Right atrium auricular region (tissue), 2 donors: ENCODE measurements around the gene ALX3. TPM values are rescaled to one million over a fixed set of nuclear protein-coding genes. Genes with fewer than 3 reads are reported as not detected.

ENCODE experiments used
- DNase-seq: peaks from one replicate; pipeline ENCODE4 v3.0.0-alpha.2; 2019; ENCODE audit warnings: low spot score
- H3K27ac ChIP-seq, 2 donors: fragments of 200-600 bp; sonication (generic); 1 replicate in 1 of 2; 2 replicates in 1 of 2; pipeline ENCODE4 v1.5.1; 2016 to 2019
- H3K27me3 ChIP-seq, 2 donors: fragments of 200-600 bp; sonication (generic); one replicate each; pipeline versions ENCODE4 v1.5.1 to v1.6.0; 2017 to 2019
- H3K36me3 ChIP-seq: fragments of 200-600 bp; sonication (generic); one replicate; pipeline ENCODE4 v1.5.1; 2016
- H3K4me1 ChIP-seq, 2 donors: fragments of 200-600 bp; sonication (generic); one replicate each; pipeline versions ENCODE4 v1.5.1 to v1.6.0; 2017 to 2019
- H3K4me3 ChIP-seq, 2 donors: fragments of 200-600 bp; sonication (generic); 1 replicate in 1 of 2; 2 replicates in 1 of 2; pipeline ENCODE4 v1.5.1; 2017 to 2019; ENCODE audit warnings: mild to moderate bottlenecking in 1 of 2, moderate library complexity in 1 of 2
- H3K9me3 ChIP-seq, 2 donors: fragments of 200-600 bp; sonication (generic); one replicate each; pipeline ENCODE4 v1.5.1; 2019
- total RNA-seq, 2 donors: library from RNA; depleted of rRNA; stranded (reverse); fragments of >200 nt; gene quantifications; one replicate each; pipeline ENCODE4 v1.1.0, GENCODE V29; 2016
- TF ChIP-seq, protein P1 (sequence below), 2 donors: fragments of 200-600 bp; sonication (generic); IDR thresholded peaks; one replicate each; pipeline ENCODE4 v1.5.1; 2019; ENCODE audit warnings: antibody characterized with exemption in 2 of 2

Gene ALX3
- total RNA-seq, 2 donors from 2014 or later, result not detected

DNA sequence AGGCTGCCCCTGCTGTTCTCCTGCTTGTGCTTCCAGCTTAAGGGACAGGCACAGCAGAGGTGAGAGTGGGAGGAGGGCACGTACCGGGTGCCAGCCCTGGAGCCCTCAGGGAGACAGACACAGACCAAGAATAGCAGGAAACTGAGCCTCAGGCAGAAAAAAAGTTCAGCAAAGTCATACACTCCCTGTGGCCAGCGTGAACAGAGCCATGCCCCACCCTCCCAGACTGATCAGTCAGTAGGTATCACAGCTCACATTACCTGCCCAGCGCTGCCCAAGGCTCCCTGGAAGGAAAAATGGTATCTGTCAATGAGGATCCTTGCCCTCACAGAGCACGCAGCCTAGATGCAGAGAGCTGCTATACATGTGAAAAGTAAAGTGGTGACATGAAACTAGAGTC lies 43.1 kb upstream of the ALX3 start:
- Histone ChIP-seq H3K9me3 (no peaks in the 10 kb centered on the region), H3K4me1 (no peaks in the 10 kb centered on the region), H3K27me3 (no peaks in the 10 kb centered on the region), H3K36me3 (no peaks in the 10 kb centered on the region), H3K27ac (no peak overlapping the region), H3K4me3 (no peak overlapping the region)
- TF ChIP-seq, protein P1, sequence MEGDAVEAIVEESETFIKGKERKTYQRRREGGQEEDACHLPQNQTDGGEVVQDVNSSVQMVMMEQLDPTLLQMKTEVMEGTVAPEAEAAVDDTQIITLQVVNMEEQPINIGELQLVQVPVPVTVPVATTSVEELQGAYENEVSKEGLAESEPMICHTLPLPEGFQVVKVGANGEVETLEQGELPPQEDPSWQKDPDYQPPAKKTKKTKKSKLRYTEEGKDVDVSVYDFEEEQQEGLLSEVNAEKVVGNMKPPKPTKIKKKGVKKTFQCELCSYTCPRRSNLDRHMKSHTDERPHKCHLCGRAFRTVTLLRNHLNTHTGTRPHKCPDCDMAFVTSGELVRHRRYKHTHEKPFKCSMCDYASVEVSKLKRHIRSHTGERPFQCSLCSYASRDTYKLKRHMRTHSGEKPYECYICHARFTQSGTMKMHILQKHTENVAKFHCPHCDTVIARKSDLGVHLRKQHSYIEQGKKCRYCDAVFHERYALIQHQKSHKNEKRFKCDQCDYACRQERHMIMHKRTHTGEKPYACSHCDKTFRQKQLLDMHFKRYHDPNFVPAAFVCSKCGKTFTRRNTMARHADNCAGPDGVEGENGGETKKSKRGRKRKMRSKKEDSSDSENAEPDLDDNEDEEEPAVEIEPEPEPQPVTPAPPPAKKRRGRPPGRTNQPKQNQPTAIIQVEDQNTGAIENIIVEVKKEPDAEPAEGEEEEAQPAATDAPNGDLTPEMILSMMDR (IDR thresholded peaks at IDR 0.05), result no peak
- no peak for DNase-seq

DNA sequence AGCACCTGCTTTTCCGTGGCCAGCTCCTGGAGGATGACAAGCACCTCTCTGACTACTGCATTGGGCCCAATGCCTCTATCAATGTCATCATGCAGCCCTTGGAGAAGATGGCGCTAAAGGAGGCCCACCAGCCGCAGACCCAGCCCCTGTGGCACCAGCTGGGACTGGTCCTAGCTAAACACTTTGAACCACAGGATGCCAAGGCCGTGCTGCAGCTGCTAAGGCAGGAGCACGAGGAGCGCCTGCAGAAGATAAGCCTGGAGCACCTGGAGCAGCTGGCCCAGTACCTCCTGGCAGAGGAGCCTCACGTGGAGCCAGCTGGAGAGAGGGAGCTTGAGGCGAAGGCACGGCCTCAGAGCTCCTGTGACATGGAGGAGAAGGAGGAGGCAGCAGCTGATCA lies 42.2 kb upstream of the ALX3 start:
- Histone ChIP-seq H3K27ac (no peak overlapping the region), H3K4me3 (no peak overlapping the region), H3K4me1 (no peaks in the 10 kb centered on the region), H3K36me3 (no peaks in the 10 kb centered on the region), H3K27me3 (no peaks in the 10 kb centered on the region), H3K9me3 (no peaks in the 10 kb centered on the region)
- TF ChIP-seq, protein P1 (IDR thresholded peaks at IDR 0.05), result no peak
- DNase-seq, result no peak

DNA sequence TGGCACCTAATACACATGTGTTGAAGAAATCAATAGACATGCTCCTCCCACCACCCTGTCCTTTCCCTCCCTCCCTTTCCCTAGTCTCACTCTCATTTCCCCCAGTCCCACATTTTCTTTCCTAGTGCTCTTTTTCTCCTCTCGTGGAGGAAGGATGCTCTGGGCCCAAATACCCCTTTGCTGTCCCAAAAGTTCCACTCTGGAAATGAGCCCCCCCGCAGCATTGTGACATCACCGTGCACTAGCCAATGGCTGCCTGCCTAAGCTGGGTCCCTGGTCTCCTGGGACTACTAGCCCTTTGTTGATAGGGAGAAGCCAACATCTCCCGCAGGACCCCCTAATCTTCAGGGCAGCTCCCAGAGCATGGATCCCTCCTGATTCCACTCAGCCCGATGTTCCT lies 41.7 kb upstream of the ALX3 start, which contains the start of gene UBL4B:
UBL4B (plus strand) TSS at position 301 of the 400 bp plus-strand sequence; CDS start at position 393, 92 bp downstream.
- H3K36me3 ChIP-seq, result no peaks in the 10 kb centered on the region
- no peak within 1 kb of the TSS for H3K4me3 ChIP-seq
- H3K27me3 ChIP-seq, result no peaks in the 10 kb centered on the region
- H3K4me1 ChIP-seq, result no peaks in the 10 kb centered on the region
- no peak within 1 kb of the TSS for H3K27ac ChIP-seq
- no peak for DNase-seq
- no peaks in the 10 kb centered on the region for H3K9me3 ChIP-seq
- TF ChIP-seq, protein P1 (IDR thresholded peaks at IDR 0.05), result no peak

DNA sequence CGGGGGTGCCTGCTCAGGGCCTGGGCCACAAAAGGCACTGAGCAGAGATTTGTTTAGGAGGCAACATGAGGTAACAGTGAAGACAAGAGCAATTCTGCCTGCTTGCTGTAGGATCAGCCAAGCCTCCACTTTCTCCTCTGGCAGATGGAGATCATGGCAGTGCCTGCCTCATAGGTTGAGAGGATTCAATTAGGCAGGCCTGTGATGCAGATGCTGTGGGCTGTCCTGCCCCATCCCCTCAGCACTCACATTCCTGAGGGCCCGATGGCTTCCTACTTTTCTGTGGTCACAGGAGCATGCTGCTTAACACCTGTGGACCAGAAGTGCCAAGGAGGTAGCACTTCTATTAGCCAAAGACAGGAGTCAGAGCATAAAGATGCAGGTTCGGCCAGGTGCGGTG lies 40.6 kb upstream of the ALX3 start:
- H3K27me3 ChIP-seq, result no peaks in the 10 kb centered on the region
- no peaks in the 10 kb centered on the region for H3K36me3 ChIP-seq
- DNase-seq, result no peak
- no peaks in the 10 kb centered on the region for H3K4me1 ChIP-seq
- no peak overlapping the region for H3K27ac ChIP-seq
- no peak overlapping the region for H3K4me3 ChIP-seq
- no peaks in the 10 kb centered on the region for H3K9me3 ChIP-seq
- TF ChIP-seq, protein P1 (IDR thresholded peaks at IDR 0.05), result no peak

DNA sequence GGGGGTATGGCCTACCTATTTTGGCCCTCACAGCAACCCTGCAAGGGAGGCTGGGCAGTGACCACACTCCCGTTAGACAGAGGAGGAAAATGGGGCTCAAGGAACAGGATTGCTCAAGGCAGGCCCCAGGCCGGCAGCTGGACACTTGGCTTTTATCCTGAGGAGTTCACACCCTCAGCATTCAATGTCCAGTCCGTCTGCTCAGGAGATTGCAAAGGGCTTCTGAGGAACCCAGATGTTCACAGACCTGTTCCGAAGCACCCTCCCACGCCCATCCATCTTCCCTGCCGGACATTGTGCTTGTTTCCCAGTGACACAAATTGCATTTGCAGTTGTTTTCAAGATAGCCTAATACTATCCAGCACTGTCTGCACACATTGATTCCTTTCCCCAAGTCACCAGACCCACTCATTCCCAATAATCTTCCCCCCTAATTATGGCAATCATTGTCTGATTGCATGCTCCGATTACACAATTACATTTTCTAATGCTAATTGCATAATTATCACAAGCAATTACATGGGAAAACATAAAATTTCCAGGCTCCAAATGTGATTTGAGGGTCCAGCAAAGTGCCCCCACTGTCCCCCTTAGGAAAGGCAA lies 37.5 kb upstream of the ALX3 start:
- H3K36me3 ChIP-seq, result no peaks in the 10 kb centered on the region
- H3K27me3 ChIP-seq, result no peaks in the 10 kb centered on the region
- DNase-seq, result no peak
- H3K9me3 ChIP-seq, result no peaks in the 10 kb centered on the region
- no peak overlapping the region for H3K4me3 ChIP-seq
- TF ChIP-seq, protein P1 (IDR thresholded peaks at IDR 0.05), result no peak
- H3K27ac ChIP-seq, result no peak overlapping the region
- H3K4me1 ChIP-seq, result no peaks in the 10 kb centered on the region
